Hematopoietic multipotent progenitor cell (in vitro differentiated cells): ENCODE measurements around the gene RGPD5. TPM values are rescaled to one million over a fixed set of nuclear protein-coding genes. Genes with fewer than 3 reads are reported as not detected.
"Not testable (repeated sequence)": the region's sequence is repeated elsewhere in the genome, so short reads cannot be mapped to it uniquely, and the experiment has no call there.

ENCODE experiments used
- DNase-seq, 3 donors: peaks; one replicate each; pipeline ENCODE4 v3.0.0-alpha.2; 2011 to 2015; ENCODE audit warnings: low read depth in 2 of 3, low spot score in 2 of 3
- total RNA-seq: library from RNA; depleted of rRNA; stranded (reverse); fragments of >200 nt; gene quantifications from one replicate; pipeline ENCODE4 v1.2.3, GENCODE V29; 2012

The RGPD5 gene
- total RNA-seq = 44.7 TPM

GRCh38 chr2:109794074-109794737, at the start of gene RGPD5:
RGPD5 (plus strand) TSS chr2:109794305; CDS start chr2:109794466, 161 bp downstream.
- DNase-seq = not testable (repeated sequence)

GRCh38 chr2:109751572-109751971, 42.5 kb upstream of the RGPD5 start:
- DNase-seq = not testable (repeated sequence)

- DNase-seq = not testable (repeated sequence)
These were observed 36.8 kb upstream of the RGPD5 start for GRCh38 chr2:109757163-109757824.

GRCh38 chr2:109760265-109761042, 33.7 kb upstream of the RGPD5 start:
- DNase-seq = not testable (repeated sequence)

GRCh38 chr2:109761043-109761454, 33.1 kb upstream of the RGPD5 start:
- not testable (repeated sequence) for DNase-seq

GRCh38 chr2:109761976-109762375, 32.1 kb upstream of the RGPD5 start:
- not testable (repeated sequence) for DNase-seq

- DNase-seq = not testable (repeated sequence)
These were observed 28.0 kb upstream of the RGPD5 start for GRCh38 chr2:109766074-109766473.

GRCh38 chr2:109766886-109767578, 27.1 kb upstream of the RGPD5 start:
- not testable (repeated sequence) for DNase-seq

GRCh38 chr2:109768934-109769333, 25.2 kb upstream of the RGPD5 start:
- not testable (repeated sequence) for DNase-seq

GRCh38 chr2:109779118-109779517, 15.0 kb upstream of the RGPD5 start:
- not testable (repeated sequence) for DNase-seq

- not testable (repeated sequence) for DNase-seq
These were observed 12.8 kb upstream of the RGPD5 start for GRCh38 chr2:109781147-109781816.

- not testable (repeated sequence) for DNase-seq
These were observed 11.6 kb upstream of the RGPD5 start for GRCh38 chr2:109782446-109782993.

GRCh38 chr2:109791530-109792279, 2.4 kb upstream of the RGPD5 start:
- DNase-seq = not testable (repeated sequence)

- not testable (repeated sequence) for DNase-seq
These were observed 1.4 kb upstream of the RGPD5 start for GRCh38 chr2:109792659-109793058.

- DNase-seq = not testable (repeated sequence)
These were observed 77.1 kb downstream of the RGPD5 start for GRCh38 chr2:109871129-109871751.

- DNase-seq = not testable (repeated sequence)
These were observed 82.5 kb downstream of the RGPD5 start for GRCh38 chr2:109876625-109877024.

GRCh38 chr2:109882112-109882511, 88.0 kb downstream of the RGPD5 start:
- DNase-seq = not testable (repeated sequence)

- not testable (repeated sequence) for DNase-seq
These were observed 94.3 kb downstream of the RGPD5 start for GRCh38 chr2:109888414-109888813.

GRCh38 chr2:109889909-109890308, 95.8 kb downstream of the RGPD5 start:
- DNase-seq = not testable (repeated sequence)
